ENCODE results near the gene RHCG. TPM values are rescaled to one million over a fixed set of nuclear protein-coding genes. Genes with fewer than 3 reads are reported as not detected.

The RHCG gene
- polyA plus RNA-seq, 1 of the 3 experiments (the other 2 are of a cell fraction) = not detected

DNA sequence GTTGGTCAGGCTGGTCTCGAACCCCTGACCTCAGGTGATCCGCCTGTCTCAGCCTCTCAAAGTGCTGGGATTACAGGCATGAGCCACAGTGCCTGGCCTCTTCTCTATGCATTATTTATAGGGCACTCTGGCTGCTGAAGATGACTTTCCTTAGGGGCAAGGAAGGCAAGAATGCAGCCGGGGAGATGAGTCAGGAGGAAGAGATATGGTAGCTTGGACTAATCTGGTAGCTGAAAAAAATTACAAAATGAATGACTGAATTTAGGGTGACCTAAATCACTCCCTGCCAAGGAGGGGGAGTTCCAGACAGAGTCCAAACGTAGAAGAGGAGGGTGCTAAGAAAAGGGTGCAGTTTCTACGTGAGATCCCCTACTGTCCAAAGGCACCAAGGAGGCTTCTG, 14.2 kb downstream of the RHCG start (continued):
- TF ChIP-seq, protein P1, sequence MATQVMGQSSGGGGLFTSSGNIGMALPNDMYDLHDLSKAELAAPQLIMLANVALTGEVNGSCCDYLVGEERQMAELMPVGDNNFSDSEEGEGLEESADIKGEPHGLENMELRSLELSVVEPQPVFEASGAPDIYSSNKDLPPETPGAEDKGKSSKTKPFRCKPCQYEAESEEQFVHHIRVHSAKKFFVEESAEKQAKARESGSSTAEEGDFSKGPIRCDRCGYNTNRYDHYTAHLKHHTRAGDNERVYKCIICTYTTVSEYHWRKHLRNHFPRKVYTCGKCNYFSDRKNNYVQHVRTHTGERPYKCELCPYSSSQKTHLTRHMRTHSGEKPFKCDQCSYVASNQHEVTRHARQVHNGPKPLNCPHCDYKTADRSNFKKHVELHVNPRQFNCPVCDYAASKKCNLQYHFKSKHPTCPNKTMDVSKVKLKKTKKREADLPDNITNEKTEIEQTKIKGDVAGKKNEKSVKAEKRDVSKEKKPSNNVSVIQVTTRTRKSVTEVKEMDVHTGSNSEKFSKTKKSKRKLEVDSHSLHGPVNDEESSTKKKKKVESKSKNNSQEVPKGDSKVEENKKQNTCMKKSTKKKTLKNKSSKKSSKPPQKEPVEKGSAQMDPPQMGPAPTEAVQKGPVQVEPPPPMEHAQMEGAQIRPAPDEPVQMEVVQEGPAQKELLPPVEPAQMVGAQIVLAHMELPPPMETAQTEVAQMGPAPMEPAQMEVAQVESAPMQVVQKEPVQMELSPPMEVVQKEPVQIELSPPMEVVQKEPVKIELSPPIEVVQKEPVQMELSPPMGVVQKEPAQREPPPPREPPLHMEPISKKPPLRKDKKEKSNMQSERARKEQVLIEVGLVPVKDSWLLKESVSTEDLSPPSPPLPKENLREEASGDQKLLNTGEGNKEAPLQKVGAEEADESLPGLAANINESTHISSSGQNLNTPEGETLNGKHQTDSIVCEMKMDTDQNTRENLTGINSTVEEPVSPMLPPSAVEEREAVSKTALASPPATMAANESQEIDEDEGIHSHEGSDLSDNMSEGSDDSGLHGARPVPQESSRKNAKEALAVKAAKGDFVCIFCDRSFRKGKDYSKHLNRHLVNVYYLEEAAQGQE (IDR thresholded peaks at IDR 0.05; ENCODE audit: low read depth, low read length) = no peak
- no peak for TF ChIP-seq GATA2 (CRISPR knock-in tag; IDR thresholded peaks at IDR 0.05)
- no peak for TF ChIP-seq POLR2AphosphoS5 (IDR thresholded peaks at IDR 0.05; ENCODE audit: low read depth, low read length)
- TF ChIP-seq, protein P2, sequence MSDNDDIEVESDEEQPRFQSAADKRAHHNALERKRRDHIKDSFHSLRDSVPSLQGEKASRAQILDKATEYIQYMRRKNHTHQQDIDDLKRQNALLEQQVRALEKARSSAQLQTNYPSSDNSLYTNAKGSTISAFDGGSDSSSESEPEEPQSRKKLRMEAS (IDR thresholded peaks at IDR 0.05; ENCODE audit: low read depth) = no peak
- TF ChIP-seq FOSL2 (IDR thresholded peaks at IDR 0.05; ENCODE audit: borderline replicate concordance, low read depth) = no peak
- no peak for TF ChIP-seq FOXM1 (IDR thresholded peaks at IDR 0.05; ENCODE audit: low read depth)
- no peak for TF ChIP-seq MXI1 (IDR thresholded peaks at IDR 0.05; ENCODE audit: low read depth, low read length)
- no peak for TF ChIP-seq RXRA (IDR thresholded peaks at IDR 0.05; ENCODE audit: borderline replicate concordance, low read depth)

DNA sequence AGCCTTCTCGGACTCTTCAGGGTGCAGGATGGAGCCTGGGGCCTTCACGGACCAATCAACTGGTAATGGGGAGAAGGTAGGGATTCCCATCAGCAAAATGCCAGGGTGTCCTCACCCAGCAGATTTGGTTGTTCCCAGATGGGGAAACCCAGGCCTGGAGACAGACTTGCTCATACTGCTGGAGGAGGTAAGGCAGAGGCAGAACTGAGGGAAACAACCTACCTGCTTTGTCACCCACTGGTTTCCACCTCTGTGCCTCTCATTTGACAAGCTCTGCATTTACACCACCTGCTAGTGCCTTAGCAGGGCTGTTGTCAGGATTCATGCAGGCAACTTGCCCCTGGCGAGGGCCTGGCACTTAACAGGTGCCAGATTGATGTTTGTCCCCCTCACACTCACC, 15.9 kb downstream of the RHCG start:
- Histone ChIP-seq H4K20me1 (ENCODE audit: insufficient read depth) (no peaks in the 10 kb centered on the region), H2AFZ (ENCODE audit: low read depth) (no peak overlapping the region), H3K36me3 (replicated peaks in 1 of 2; ENCODE audit: control insufficient read depth in 1 of 2, insufficient read depth in 2 of 2, low read length in 1 of 2) (no peaks in the 10 kb centered on the region), H3K79me2 (ENCODE audit: insufficient read depth) (no peaks in the 10 kb centered on the region), H3K4me2 (no peak overlapping the region), H3F3A (replicated peaks; ENCODE audit: insufficient read depth) (peaks cover 4% of the 10 kb centered on the region), H3K4me3 (ENCODE audit: low read depth in 2 of 2, low read length in 1 of 2) (no peak overlapping the region), H3K9me3 (no peaks in the 10 kb centered on the region), H3K9ac (no peak overlapping the region), H3K27me3 (ENCODE audit: insufficient read depth) (no peaks in the 10 kb centered on the region), H3K4me1 (ENCODE audit: control insufficient read depth in 1 of 2, insufficient read depth in 2 of 2, low read depth in 1 of 2, low read length in 1 of 2) (no peaks in the 10 kb centered on the region; a peak in 1 of 4 replicates), H3K9me2 (no peaks in the 10 kb centered on the region), H3K27ac (ENCODE audit: low read depth in 2 of 2, low read length in 1 of 2) (no peak overlapping the region)
- CTCF ChIA-PET = interaction anchor here (0.7 to 17.0 kb wide), 7 partner anchors 8 to 122 kb away, joined by 3 to 305 read pairs (median 5); no protein-coding TSS in a partner anchor
- DNase-seq = no peak
- no peak for TF ChIP-seq MXI1 (IDR thresholded peaks at IDR 0.05; ENCODE audit: low read depth, low read length)
- POLR2A ChIA-PET = no interaction called here
- WGBS (ENCODE audit: low lambda C conversion rate) = 65% methylated on average over 3 of the region's 3 CpGs

DNA sequence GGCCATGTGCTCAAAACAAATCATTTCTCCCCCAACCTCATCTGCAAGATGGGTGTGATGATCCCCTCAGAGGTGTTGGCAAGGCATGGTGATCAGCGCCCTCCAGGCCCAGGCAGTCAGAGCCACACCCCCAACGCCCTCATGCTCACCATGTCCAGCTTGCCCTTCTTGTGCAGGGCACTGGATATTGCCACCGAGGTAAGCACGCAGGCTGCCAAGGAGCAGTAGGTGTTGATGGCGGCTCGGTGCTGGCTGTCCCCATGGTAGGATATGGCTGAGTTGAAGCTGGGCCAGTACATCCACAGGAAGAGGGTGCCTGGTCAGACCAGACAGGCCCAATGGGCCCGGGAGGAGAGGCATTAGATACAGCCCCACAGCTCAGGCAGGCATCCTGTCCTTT, 17.2 kb downstream of the RHCG start:
- POLR2A ChIA-PET = no interaction called here

More for the DNA sequence above, 17.2 kb downstream of the RHCG start:
- Histone ChIP-seq H3K4me3 (ENCODE audit: low read depth in 2 of 2, low read length in 1 of 2) (no peak overlapping the region), H3K79me2 (ENCODE audit: insufficient read depth) (no peaks in the 10 kb centered on the region), H2AFZ (ENCODE audit: low read depth) (no peak overlapping the region), H3K36me3 (replicated peaks in 1 of 2; ENCODE audit: control insufficient read depth in 1 of 2, insufficient read depth in 2 of 2, low read length in 1 of 2) (no peaks in the 10 kb centered on the region), H3K4me2 (no peak overlapping the region), H3K9ac (no peak overlapping the region), H3K9me3 (no peaks in the 10 kb centered on the region), H3K4me1 (ENCODE audit: control insufficient read depth in 1 of 2, insufficient read depth in 2 of 2, low read depth in 1 of 2, low read length in 1 of 2) (no peaks in the 10 kb centered on the region; a peak in 1 of 4 replicates), H3F3A (replicated peaks; ENCODE audit: insufficient read depth) (no peaks in the 10 kb centered on the region), H3K9me2 (no peaks in the 10 kb centered on the region), H3K27me3 (ENCODE audit: insufficient read depth) (no peaks in the 10 kb centered on the region), H3K27ac (ENCODE audit: low read depth in 2 of 2, low read length in 1 of 2) (no peak overlapping the region), H4K20me1 (ENCODE audit: insufficient read depth) (no peaks in the 10 kb centered on the region)
- CTCF ChIA-PET = interaction anchor here (1.6 to 17.0 kb wide), 3 partner anchors 35 to 121 kb away, joined by 5 to 309 read pairs (median 305); no protein-coding TSS in a partner anchor
- TF ChIP-seq, protein P3, sequence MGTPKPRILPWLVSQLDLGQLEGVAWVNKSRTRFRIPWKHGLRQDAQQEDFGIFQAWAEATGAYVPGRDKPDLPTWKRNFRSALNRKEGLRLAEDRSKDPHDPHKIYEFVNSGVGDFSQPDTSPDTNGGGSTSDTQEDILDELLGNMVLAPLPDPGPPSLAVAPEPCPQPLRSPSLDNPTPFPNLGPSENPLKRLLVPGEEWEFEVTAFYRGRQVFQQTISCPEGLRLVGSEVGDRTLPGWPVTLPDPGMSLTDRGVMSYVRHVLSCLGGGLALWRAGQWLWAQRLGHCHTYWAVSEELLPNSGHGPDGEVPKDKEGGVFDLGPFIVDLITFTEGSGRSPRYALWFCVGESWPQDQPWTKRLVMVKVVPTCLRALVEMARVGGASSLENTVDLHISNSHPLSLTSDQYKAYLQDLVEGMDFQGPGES (IDR thresholded peaks at IDR 0.05; ENCODE audit: low read depth, low read length) = no peak
- no peak for TF ChIP-seq GABPA (IDR thresholded peaks at IDR 0.05; ENCODE audit: low read depth)
- TF ChIP-seq, protein P2 (IDR thresholded peaks at IDR 0.05; ENCODE audit: low read depth) = no peak
- no peak for TF ChIP-seq NRF1 (IDR thresholded peaks at IDR 0.05; ENCODE audit: low read depth, low read length)
- TF ChIP-seq CHD2 (IDR thresholded peaks at IDR 0.05; ENCODE audit: low read length, partially characterized antibody) = no peak
- no peak for TF ChIP-seq SMC3 (IDR thresholded peaks at IDR 0.05; ENCODE audit: low read depth, low read length)
- TF ChIP-seq, protein P4, sequence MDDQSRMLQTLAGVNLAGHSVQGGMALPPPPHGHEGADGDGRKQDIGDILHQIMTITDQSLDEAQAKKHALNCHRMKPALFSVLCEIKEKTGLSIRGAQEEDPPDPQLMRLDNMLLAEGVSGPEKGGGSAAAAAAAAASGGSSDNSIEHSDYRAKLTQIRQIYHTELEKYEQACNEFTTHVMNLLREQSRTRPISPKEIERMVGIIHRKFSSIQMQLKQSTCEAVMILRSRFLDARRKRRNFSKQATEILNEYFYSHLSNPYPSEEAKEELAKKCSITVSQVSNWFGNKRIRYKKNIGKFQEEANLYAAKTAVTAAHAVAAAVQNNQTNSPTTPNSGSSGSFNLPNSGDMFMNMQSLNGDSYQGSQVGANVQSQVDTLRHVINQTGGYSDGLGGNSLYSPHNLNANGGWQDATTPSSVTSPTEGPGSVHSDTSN (IDR thresholded peaks at IDR 0.05) = no peak
- no peak for DNase-seq
- 67% methylated on average over 5 of the region's 7 CpGs for WGBS (ENCODE audit: low lambda C conversion rate)

Data from SK-N-SH (cell line).